NB4 (cell line): ENCODE measurements around the gene DHX58.

Source experiments
- CTCF ChIP-seq: IDR thresholded peaks from one replicate; pipeline ENCODE4 v1.5.1; 2012; ENCODE audit warnings: low read depth, low read length
- MAX ChIP-seq: IDR thresholded peaks from 2 replicates; pipeline ENCODE4 v1.6.1; 2011; ENCODE audit warnings: low read depth, low read length

GRCh38 chr17:42113293-42114069, 967 bp upstream of the DHX58 start:
- no peak for TF ChIP-seq CTCF
- no peak for TF ChIP-seq MAX
